Measurements from ENCODE around the gene CCL26.

DNA sequence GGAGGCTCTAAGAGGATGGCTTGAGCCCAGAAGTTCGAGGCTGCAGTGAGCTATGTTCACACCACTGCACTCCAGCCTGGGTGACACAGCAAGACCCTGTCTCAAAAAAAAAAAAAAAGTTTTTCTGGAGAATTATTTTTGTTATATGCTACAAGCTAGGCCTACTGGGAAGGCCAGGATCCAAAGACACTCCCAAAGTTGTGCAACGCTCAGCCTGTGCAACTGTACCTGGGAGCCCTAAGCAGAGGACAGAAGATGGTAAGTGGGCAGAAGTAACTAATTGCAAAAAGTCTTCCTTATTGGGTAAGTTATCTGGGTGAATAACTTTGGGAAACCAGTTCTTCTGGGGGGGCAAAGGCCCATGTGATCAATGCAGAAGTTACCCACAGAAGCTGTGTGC lies 50.6 kb downstream of the CCL26 start:
- no peak for TF ChIP-seq RCOR1 (IDR thresholded peaks at IDR 0.05; ENCODE audit: low read depth, low read length)
- TF ChIP-seq, protein P1, sequence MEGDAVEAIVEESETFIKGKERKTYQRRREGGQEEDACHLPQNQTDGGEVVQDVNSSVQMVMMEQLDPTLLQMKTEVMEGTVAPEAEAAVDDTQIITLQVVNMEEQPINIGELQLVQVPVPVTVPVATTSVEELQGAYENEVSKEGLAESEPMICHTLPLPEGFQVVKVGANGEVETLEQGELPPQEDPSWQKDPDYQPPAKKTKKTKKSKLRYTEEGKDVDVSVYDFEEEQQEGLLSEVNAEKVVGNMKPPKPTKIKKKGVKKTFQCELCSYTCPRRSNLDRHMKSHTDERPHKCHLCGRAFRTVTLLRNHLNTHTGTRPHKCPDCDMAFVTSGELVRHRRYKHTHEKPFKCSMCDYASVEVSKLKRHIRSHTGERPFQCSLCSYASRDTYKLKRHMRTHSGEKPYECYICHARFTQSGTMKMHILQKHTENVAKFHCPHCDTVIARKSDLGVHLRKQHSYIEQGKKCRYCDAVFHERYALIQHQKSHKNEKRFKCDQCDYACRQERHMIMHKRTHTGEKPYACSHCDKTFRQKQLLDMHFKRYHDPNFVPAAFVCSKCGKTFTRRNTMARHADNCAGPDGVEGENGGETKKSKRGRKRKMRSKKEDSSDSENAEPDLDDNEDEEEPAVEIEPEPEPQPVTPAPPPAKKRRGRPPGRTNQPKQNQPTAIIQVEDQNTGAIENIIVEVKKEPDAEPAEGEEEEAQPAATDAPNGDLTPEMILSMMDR (IDR thresholded peaks at IDR 0.05): no peak
- no peak for TF ChIP-seq FOXS1 (CRISPR knock-in tag; IDR thresholded peaks at IDR 0.05)
- no peak for TF ChIP-seq EHMT2 (IDR thresholded peaks at IDR 0.05; ENCODE audit: low read depth)
- no peak for TF ChIP-seq TP53 (CRISPR knock-in tag; IDR thresholded peaks at IDR 0.05)
- TF ChIP-seq POLR2A (IDR thresholded peaks at IDR 0.05; ENCODE audit: low read length): no peak
- no peak for TF ChIP-seq CHD2 (IDR thresholded peaks at IDR 0.05; ENCODE audit: low read length, partially characterized antibody)
- TF ChIP-seq KDM1A (IDR thresholded peaks at IDR 0.05; ENCODE audit: low read depth): no peak
